ENCODE data around the gene TBC1D1.

Gene TBC1D1

GRCh38 chr4:38152721-38153386 is 262.0 kb downstream of the TBC1D1 start:
- DNase-seq (ENCODE audit: low read depth), result no peak

GRCh38 chr4:38153387-38153760 is 262.5 kb downstream of the TBC1D1 start:
- no peak for DNase-seq (ENCODE audit: low read depth)

GRCh38 chr4:38154252-38154651 is 263.4 kb downstream of the TBC1D1 start:
- no peak for DNase-seq (ENCODE audit: low read depth)

- DNase-seq (ENCODE audit: low read depth), result no peak
Observed at GRCh38 chr4:38154681-38155588, 264.1 kb downstream of the TBC1D1 start.

GRCh38 chr4:38155589-38156294 is 264.9 kb downstream of the TBC1D1 start:
- DNase-seq (ENCODE audit: low read depth), result no peak

- no peak for DNase-seq (ENCODE audit: low read depth)
Observed at GRCh38 chr4:38157592-38157991, 266.7 kb downstream of the TBC1D1 start.

GRCh38 chr4:38160487-38161207 is 269.8 kb downstream of the TBC1D1 start:
- DNase-seq (ENCODE audit: low read depth), result peak; percentile 9

GRCh38 chr4:38161208-38162113 is 270.6 kb downstream of the TBC1D1 start:
- DNase-seq (ENCODE audit: low read depth), result no peak

GRCh38 chr4:38162240-38162784 is 271.4 kb downstream of the TBC1D1 start:
- no peak for DNase-seq (ENCODE audit: low read depth)

- no peak for DNase-seq (ENCODE audit: low read depth)
Observed at GRCh38 chr4:38163216-38164006, 272.5 kb downstream of the TBC1D1 start.

GRCh38 chr4:38164346-38164745 is 273.5 kb downstream of the TBC1D1 start:
- no peak for DNase-seq (ENCODE audit: low read depth)

- DNase-seq (ENCODE audit: low read depth), result no peak
Observed at GRCh38 chr4:38166082-38166481, 275.2 kb downstream of the TBC1D1 start.

GRCh38 chr4:38166768-38167167 is 275.9 kb downstream of the TBC1D1 start:
- no peak for DNase-seq (ENCODE audit: low read depth)

- no peak for DNase-seq (ENCODE audit: low read depth)
Observed at GRCh38 chr4:38167973-38168372, 277.1 kb downstream of the TBC1D1 start.

- no peak for DNase-seq (ENCODE audit: low read depth)
Observed at GRCh38 chr4:38169524-38169923, 278.6 kb downstream of the TBC1D1 start.

- DNase-seq (ENCODE audit: low read depth), result no peak
Observed at GRCh38 chr4:38170338-38171169, 279.7 kb downstream of the TBC1D1 start.

- no peak for DNase-seq (ENCODE audit: low read depth)
Observed at GRCh38 chr4:38172078-38172477, 281.2 kb downstream of the TBC1D1 start.

GRCh38 chr4:38173935-38174518 is 283.1 kb downstream of the TBC1D1 start:
- DNase-seq (ENCODE audit: low read depth), result no peak

- no peak for DNase-seq (ENCODE audit: low read depth)
Observed at GRCh38 chr4:38174801-38175200, 283.9 kb downstream of the TBC1D1 start.

All from activated gamma-delta T cell treated with anti-CD3 and anti-CD28 coated beads, Interleukin-2, amount 50 U/mL, for 16 hours (primary cell).